Astrocyte of the cerebellum (primary cell): ENCODE results near the gene PTRHD1.

Experiments used
- DNase-seq: peaks from one replicate; pipeline ENCODE4 v3.0.0-alpha.2; 2011; ENCODE audit warnings: low read depth
- H3K4me3 ChIP-seq: 2 replicates; pipeline ENCODE4 v1.5.1; 2011; ENCODE audit warnings: mild to moderate bottlenecking, low read depth, low read length, moderate library complexity
- in situ Hi-C: cut with HindIII; loops from 2 replicates; pipeline ENCODE4 v1.10.0; 2017; ENCODE audit warnings: low sequenced_read_pairs
- TF ChIP-seq, protein P1 (sequence below): IDR thresholded peaks from 2 replicates; pipeline ENCODE4 v1.5.1; 2012; ENCODE audit warnings: low read length, low read depth, moderate library complexity, mild to moderate bottlenecking; ENCODE audit errors: missing control alignments

The PTRHD1 gene

DNA sequence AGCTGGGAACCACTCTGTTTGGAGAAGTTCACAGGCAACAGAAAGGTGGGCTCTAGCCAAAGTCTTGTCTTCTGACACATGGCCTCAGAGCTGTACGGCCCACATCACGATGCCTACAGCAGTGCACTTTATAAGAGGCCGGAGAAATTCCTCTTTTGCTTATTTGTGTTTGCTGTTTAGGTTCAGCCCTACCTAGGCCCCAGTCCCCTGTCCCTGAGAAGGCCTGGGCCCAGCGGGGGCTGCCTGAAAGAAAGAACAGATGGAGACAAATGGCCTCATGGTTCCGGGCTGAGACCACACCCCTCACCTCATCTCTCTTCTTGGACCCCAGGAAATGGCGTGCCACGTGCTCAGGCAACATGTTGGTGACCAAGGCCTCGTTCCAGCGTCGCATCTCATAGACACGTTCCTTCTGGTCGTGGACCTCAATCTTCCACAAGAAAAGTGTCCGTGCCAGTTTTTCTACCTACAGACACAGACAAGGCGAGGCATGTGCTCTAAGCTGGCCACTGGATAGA lies 30.9 kb upstream of the PTRHD1 start:
- TF ChIP-seq, protein P1, sequence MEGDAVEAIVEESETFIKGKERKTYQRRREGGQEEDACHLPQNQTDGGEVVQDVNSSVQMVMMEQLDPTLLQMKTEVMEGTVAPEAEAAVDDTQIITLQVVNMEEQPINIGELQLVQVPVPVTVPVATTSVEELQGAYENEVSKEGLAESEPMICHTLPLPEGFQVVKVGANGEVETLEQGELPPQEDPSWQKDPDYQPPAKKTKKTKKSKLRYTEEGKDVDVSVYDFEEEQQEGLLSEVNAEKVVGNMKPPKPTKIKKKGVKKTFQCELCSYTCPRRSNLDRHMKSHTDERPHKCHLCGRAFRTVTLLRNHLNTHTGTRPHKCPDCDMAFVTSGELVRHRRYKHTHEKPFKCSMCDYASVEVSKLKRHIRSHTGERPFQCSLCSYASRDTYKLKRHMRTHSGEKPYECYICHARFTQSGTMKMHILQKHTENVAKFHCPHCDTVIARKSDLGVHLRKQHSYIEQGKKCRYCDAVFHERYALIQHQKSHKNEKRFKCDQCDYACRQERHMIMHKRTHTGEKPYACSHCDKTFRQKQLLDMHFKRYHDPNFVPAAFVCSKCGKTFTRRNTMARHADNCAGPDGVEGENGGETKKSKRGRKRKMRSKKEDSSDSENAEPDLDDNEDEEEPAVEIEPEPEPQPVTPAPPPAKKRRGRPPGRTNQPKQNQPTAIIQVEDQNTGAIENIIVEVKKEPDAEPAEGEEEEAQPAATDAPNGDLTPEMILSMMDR, result no peak
- H3K4me3 ChIP-seq, result no peak overlapping the region
- no peak for DNase-seq
- in situ Hi-C loops, result loop anchor here (25.0 kb wide), 1 partner anchor 412 kb away; no protein-coding TSS in a partner anchor

- in situ Hi-C loops, result loop anchor here (25.0 kb wide), 1 partner anchor 410 kb away; no protein-coding TSS in a partner anchor
- H3K4me3 ChIP-seq, result no peak overlapping the region
- DNase-seq, result peak; percentile 79
- TF ChIP-seq, protein P1, result no peak
Observed at GRCh38 chr2:24822049-24822706, 29.0 kb upstream of the PTRHD1 start.

- in situ Hi-C loops, result loop anchor here (25.0 kb wide), 1 partner anchor 409 kb away; no protein-coding TSS in a partner anchor
- TF ChIP-seq, protein P1, result no peak
Observed at GRCh38 chr2:24821433-24821891, 28.3 kb upstream of the PTRHD1 start.

DNA sequence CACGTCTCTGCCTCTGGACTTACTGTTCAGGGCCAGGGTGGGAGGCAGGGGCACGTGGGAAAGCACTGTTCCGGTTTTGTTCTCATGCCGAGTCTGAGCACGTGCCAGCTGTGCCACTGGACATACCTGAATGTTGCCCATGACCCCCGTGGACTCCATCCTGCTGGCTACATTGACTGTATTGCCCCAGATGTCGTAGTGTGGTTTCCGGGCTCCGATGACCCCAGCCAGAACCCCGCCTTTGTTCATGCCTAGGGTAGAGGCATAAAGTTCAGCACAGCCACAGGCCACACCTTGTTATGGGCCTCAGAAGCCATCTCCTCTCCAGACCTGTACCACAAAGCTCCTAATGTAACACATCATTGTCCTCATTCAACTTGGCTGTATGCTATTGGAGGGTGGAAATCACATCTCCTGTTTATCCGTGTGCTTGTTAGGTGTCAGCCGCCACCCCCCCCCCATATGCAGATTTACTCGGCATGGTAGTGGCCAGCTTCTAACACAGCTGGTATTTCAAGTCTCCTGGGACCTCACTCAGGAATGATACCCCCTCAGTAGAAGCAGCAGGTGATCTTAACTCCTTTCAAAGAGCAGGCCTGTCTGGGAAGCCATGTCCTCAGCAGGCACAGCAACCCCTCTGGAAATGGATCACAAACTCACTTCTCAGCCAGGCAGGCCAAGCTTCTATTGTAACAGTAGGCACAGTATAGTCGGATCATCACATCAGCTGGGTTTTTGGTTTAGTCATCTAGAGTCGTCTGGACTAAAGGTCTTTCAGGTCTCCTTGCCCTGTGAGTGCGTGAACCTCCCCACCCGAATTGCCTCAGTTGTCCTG lies 27.6 kb upstream of the PTRHD1 start:
- H3K4me3 ChIP-seq, result no peak overlapping the region
- DNase-seq, result no peak
- in situ Hi-C loops, result loop anchor here (25.0 kb wide), 1 partner anchor 409 kb away; no protein-coding TSS in a partner anchor
- TF ChIP-seq, protein P1, result no peak

More at GRCh38 chr2:24821433-24821891, 28.3 kb upstream of the PTRHD1 start:
- no peak overlapping the region for H3K4me3 ChIP-seq
- DNase-seq, result no peak

GRCh38 chr2:24820175-24820513 lies 27.0 kb upstream of the PTRHD1 start:
- in situ Hi-C loops, result loop anchor here (25.0 kb wide), 1 partner anchor 408 kb away; no protein-coding TSS in a partner anchor
- DNase-seq, result no peak

More at GRCh38 chr2:24820175-24820513, 27.0 kb upstream of the PTRHD1 start:
- TF ChIP-seq, protein P1, result no peak
- H3K4me3 ChIP-seq, result no peak overlapping the region
